Endodermal cell (in vitro differentiated cells): ENCODE measurements around the gene INCENP. TPM values are rescaled to one million over a fixed set of nuclear protein-coding genes. Genes with fewer than 3 reads are reported as not detected.
A peak's percentile ranks its signal among the peaks of the same experiment; 100 is the strongest.

Experiments used
- DNase-seq: peaks from one replicate; pipeline ENCODE4 v3.0.0-alpha.2; 2017
- H3K27ac ChIP-seq: 2 replicates; pipeline ENCODE4 v1.5.1; 2013; ENCODE audit warnings: mild to moderate bottlenecking, low read depth, low read length, moderate library complexity
- H3K27me3 ChIP-seq: 2 replicates; pipeline ENCODE4 v1.6.1; 2013; ENCODE audit warnings: mild to moderate bottlenecking, low read length, moderate library complexity; ENCODE audit not compliant: insufficient read depth, control insufficient read depth, poor library complexity, severe bottlenecking
- H3K36me3 ChIP-seq: 2 replicates; pipeline ENCODE4 v1.7.0; 2013; ENCODE audit warnings: mild to moderate bottlenecking, low read length, moderate library complexity; ENCODE audit not compliant: control insufficient read depth, insufficient read depth
- H3K4me1 ChIP-seq: one replicate; pipeline ENCODE4 v1.7.0; 2013; ENCODE audit warnings: low read length; ENCODE audit not compliant: control insufficient read depth, insufficient read depth
- H3K4me3 ChIP-seq: 2 replicates; pipeline ENCODE4 v1.5.1; 2013; ENCODE audit warnings: mild to moderate bottlenecking, low read length, moderate library complexity
- H3K9ac ChIP-seq: 2 replicates; pipeline ENCODE4 v1.6.1; 2013; ENCODE audit warnings: mild to moderate bottlenecking, low read length, moderate library complexity; ENCODE audit not compliant: poor library complexity, severe bottlenecking; ENCODE audit errors: extremely low read depth
- H3K9me3 ChIP-seq: 2 replicates; pipeline ENCODE4 v1.6.1; 2013; ENCODE audit warnings: mild to moderate bottlenecking, low read length, moderate library complexity; ENCODE audit not compliant: control insufficient read depth
- H3K27ac Mint-ChIP-seq: 2 replicates; pipeline ENCODE4 v1.8.0; 2020; ENCODE audit warnings: mixed read lengths
- H3K27me3 Mint-ChIP-seq: 2 replicates; pipeline ENCODE4 v1.8.0; 2021; ENCODE audit warnings: mild to moderate bottlenecking, mixed read lengths; ENCODE audit not compliant: insufficient read depth
- H3K36me3 Mint-ChIP-seq: 2 replicates; pipeline ENCODE4 v1.8.0; 2020; ENCODE audit warnings: low read depth, mixed read lengths
- H3K4me1 Mint-ChIP-seq: 2 replicates; pipeline ENCODE4 v1.8.0; 2020; ENCODE audit warnings: mixed read lengths
- H3K4me3 Mint-ChIP-seq: 2 replicates; pipeline ENCODE4 v1.8.0; 2020; ENCODE audit warnings: mild to moderate bottlenecking, moderate library complexity, mixed read lengths
- H3K9me3 Mint-ChIP-seq: 2 replicates; pipeline ENCODE4 v1.8.0; 2020; ENCODE audit warnings: mild to moderate bottlenecking, mixed read lengths
- CTCF ChIP-seq: fragments of 200-600 bp; sonication (generic); conservative IDR thresholded peaks from 2 replicates; pipeline ENCODE4 v1.5.0; 2021; ENCODE audit warnings: antibody characterized with exemption, mild to moderate bottlenecking
- WGBS, 2 experiments: methylation state at CpG; one replicate each; pipeline versions ENCODE4 v1.1.5 to v1.1.7; 2013; ENCODE audit warnings: missing lambda C conversion rate in 2 of 2, mixed read lengths in 1 of 2; ENCODE audit not compliant: insufficient coverage in 1 of 2, insufficient read length in 1 of 2; 5-methylcytosine and 5-hydroxymethylcytosine counted together
- total RNA-seq, 2 donors: library from RNA; stranded (reverse); fragmentation: NEBNext Ultra II Directional in 1 of 2; extraction: Animal tissue kit (Norgen Biotek cat#: 25700) in 1 of 2; gene quantifications; 2 replicates in 1 of 2; 3 replicates in 1 of 2; pipeline ENCODE4 v1.2.1, GENCODE V29; 2021

Gene INCENP
- total RNA-seq, 2 donors from 2014 or later: 58.1 to 115 TPM

GRCh38 chr11:62108017-62108750 is 15.6 kb upstream of the INCENP start:
- no peak overlapping the region for H3K27ac ChIP-seq
- peak; percentile 91 for TF ChIP-seq CTCF
- no peaks in the 10 kb centered on the region for H3K36me3 Mint-ChIP-seq
- H3K27me3 Mint-ChIP-seq: no peaks in the 10 kb centered on the region
- no peaks in the 10 kb centered on the region for H3K36me3 ChIP-seq
- WGBS, 2 experiments: 57 to 61% methylated on average over 11 to 14 of the region's 14 CpGs
- H3K9me3 ChIP-seq: no peaks in the 10 kb centered on the region
- no peaks in the 10 kb centered on the region for H3K27me3 ChIP-seq
- H3K9me3 Mint-ChIP-seq: peaks cover 8% of the 10 kb centered on the region
- no peaks in the 10 kb centered on the region for H3K4me1 Mint-ChIP-seq
- H3K4me1 ChIP-seq: no peaks in the 10 kb centered on the region
- DNase-seq: peak; percentile 66
- H3K4me3 Mint-ChIP-seq: no peak overlapping the region
- no peak overlapping the region for H3K27ac Mint-ChIP-seq
- no peak overlapping the region for H3K9ac ChIP-seq
- H3K4me3 ChIP-seq: no peak overlapping the region

- Histone ChIP-seq H3K4me3 (no peak overlapping the region), H3K9ac (no peak overlapping the region), H3K36me3 (no peaks in the 10 kb centered on the region), H3K4me1 (no peaks in the 10 kb centered on the region), H3K27ac (no peak overlapping the region), H3K27me3 (no peaks in the 10 kb centered on the region), H3K9me3 (no peaks in the 10 kb centered on the region)
- Mint-ChIP-seq H3K36me3 (no peaks in the 10 kb centered on the region), H3K4me1 (no peaks in the 10 kb centered on the region), H3K27me3 (no peaks in the 10 kb centered on the region), H3K27ac (no peak overlapping the region), H3K4me3 (no peak overlapping the region), H3K9me3 (peaks cover 4% of the 10 kb centered on the region)
- no peak for TF ChIP-seq CTCF
- DNase-seq: no peak
- WGBS, 2 experiments: 80 to 81% methylated on average over 4 to 6 of the region's 6 CpGs
Observed at GRCh38 chr11:62108971-62109404, 14.8 kb upstream of the INCENP start.

GRCh38 chr11:62115085-62115694 is 8.6 kb upstream of the INCENP start:
- no peak for TF ChIP-seq CTCF
- H3K9me3 Mint-ChIP-seq: peaks cover 10% of the 10 kb centered on the region
- Histone ChIP-seq H3K36me3 (no peaks in the 10 kb centered on the region), H3K27ac (no peak overlapping the region), H3K4me1 (no peaks in the 10 kb centered on the region), H3K9ac (no peak overlapping the region), H3K27me3 (no peaks in the 10 kb centered on the region), H3K4me3 (no peak overlapping the region), H3K9me3 (peaks cover 13% of the 10 kb centered on the region)
- H3K27ac Mint-ChIP-seq: no peak overlapping the region
- H3K27me3 Mint-ChIP-seq: peaks cover 2% of the 10 kb centered on the region
- no peak overlapping the region for H3K4me3 Mint-ChIP-seq
- no peak for DNase-seq
- WGBS, 2 experiments: 84 to 100% methylated on average over 3 to 5 of the region's 5 CpGs
- no peaks in the 10 kb centered on the region for H3K4me1 Mint-ChIP-seq
- no peaks in the 10 kb centered on the region for H3K36me3 Mint-ChIP-seq
